GM18498 (cell line): ENCODE data around the gene DHCR7.

ENCODE experiments used
- ATAC-seq: cut with Tn5 transposase; IDR thresholded peaks from one replicate; pipeline ENCODE4 v1.9.1; 2021; ENCODE audit warnings: mild to moderate bottlenecking, moderate library complexity; ENCODE audit not compliant: unreplicated experiment

The DHCR7 gene

DNA sequence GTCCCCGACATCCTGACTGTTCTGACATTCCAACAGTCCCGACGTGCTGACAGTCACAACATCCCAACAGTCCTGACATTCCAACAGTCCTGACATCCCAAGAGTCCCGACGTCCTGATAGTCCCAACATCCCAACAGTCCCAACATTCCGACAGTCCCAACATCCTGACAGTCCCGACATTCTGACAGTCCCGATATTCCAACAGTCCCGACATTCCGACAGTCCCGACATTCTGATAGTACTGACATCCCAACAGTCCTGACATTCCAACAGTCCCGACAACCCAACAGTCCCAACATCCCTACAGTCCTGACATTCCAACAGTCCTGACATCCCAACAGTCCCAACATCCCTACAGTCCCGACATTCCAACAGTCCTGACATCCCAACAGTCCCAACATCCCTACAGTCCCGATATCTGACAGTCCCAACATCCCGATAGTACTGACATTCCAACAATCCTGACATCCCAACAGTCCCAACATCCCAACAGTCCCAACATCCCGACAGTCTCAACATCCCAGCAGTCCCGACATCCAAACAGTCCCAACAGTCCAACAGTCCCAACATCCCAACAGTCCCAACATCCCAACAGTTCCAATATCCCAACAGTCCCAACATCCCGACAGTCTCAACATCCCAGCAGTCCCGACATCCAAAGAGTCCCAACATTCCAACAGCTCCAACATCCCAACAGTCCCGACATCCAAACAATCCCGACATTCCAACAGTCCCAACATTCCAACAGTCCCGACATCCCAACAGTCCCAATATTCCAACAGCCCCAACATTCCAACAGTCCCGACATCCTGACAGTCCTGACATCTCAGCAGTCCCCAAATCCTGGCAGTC is 60.2 kb downstream of the DHCR7 start:
- no peak for ATAC-seq

- no peak for ATAC-seq
These were observed 61.0 kb downstream of the DHCR7 start for GRCh38 chr11:71387200-71387599.

DNA sequence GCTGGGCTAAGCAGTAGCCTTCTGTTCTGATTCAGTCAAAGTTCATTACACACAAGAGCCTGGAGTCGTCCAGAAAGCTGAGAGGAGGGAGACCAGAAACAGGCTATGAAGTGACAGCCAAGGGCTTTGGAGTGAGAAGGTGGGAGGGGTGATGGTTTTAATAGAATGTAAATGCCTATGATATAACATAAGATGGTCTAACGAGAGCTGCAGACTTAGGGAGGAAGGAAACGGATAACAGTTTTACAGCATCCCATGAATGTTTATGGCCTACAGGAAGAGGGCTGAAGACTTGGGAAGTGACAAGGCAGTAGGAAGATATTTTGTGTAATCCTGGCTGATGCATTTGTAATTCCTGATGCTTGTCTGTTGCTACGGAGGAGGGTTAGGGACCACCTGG is 62.0 kb downstream of the DHCR7 start:
- no peak for ATAC-seq

GRCh38 chr11:71385091-71385490 is 63.1 kb downstream of the DHCR7 start:
- ATAC-seq: no peak

- ATAC-seq: no peak
These were observed 63.6 kb downstream of the DHCR7 start for GRCh38 chr11:71384561-71384960.
